GM12864 (cell line): ENCODE measurements around the gene CSF2.
"Not testable (repeated sequence)": the region's sequence is repeated elsewhere in the genome, so short reads cannot be mapped to it uniquely, and the experiment has no call there.

Experiments
- DNase-seq: peaks from one replicate; pipeline ENCODE4 v3.0.0-alpha.2; 2011; ENCODE audit warnings: low read depth
- H3K4me3 ChIP-seq: 2 replicates; pipeline ENCODE4 v1.5.1; 2011; ENCODE audit warnings: mild to moderate bottlenecking, low read depth, low read length, control low read depth
- CTCF ChIP-seq: IDR thresholded peaks from 2 replicates; pipeline ENCODE4 v1.5.1; 2011; ENCODE audit warnings: low read depth, mild to moderate bottlenecking, moderate library complexity, low read length, control low read depth, inconsistent platforms; ENCODE audit errors: missing control alignments

Gene CSF2

GRCh38 chr5:132104556-132104955 lies 31.0 kb downstream of the CSF2 start:
- no peak for TF ChIP-seq CTCF
- no peak overlapping the region for H3K4me3 ChIP-seq
- no peak for DNase-seq

DNA sequence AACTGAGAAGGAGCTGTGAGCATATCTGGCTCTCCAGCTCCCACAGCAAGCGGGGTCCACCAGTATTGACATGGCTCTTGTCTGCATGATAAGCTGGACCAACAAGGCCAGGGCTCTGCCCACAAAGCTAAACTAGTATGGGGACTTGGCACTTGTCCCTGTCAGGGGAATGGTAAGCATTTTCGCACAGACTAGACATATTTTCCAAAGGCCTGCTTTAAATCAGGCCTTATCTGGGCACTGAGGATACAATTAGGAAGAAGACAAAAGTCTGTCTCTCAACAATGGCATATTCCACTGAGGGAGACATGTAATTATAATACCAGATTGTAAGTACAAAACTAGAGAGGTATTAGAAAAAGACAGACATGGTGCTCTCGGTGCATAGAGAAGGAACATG lies 32.1 kb downstream of the CSF2 start:
- no peak for DNase-seq
- H3K4me3 ChIP-seq, result no peak overlapping the region
- no peak for TF ChIP-seq CTCF

DNA sequence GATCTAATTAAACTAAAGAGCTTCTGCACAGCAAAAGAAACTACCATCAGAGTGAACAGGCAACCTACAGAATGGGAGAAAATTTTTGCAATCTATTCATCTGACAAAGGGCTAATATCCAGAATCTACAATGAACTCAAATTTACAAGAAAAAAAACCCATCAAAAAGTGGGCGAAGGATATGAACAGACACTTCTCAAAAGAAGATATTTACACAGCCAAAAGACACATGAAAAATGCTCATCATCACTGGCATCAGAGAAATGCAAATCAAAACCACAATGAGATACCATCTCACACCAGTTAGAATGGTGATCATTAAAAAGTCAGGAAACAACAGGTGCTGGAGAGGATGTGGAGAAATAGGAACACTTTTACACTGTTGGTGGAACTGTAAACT lies 34.9 kb downstream of the CSF2 start:
- not testable (repeated sequence) for H3K4me3 ChIP-seq, DNase-seq

GRCh38 chr5:132108957-132109356 lies 35.4 kb downstream of the CSF2 start:
- DNase-seq, H3K4me3 ChIP-seq: not testable (repeated sequence)

GRCh38 chr5:132109494-132110053 lies 36.0 kb downstream of the CSF2 start:
- TF ChIP-seq CTCF, result no peak
- no peak for DNase-seq
- no peak overlapping the region for H3K4me3 ChIP-seq

DNA sequence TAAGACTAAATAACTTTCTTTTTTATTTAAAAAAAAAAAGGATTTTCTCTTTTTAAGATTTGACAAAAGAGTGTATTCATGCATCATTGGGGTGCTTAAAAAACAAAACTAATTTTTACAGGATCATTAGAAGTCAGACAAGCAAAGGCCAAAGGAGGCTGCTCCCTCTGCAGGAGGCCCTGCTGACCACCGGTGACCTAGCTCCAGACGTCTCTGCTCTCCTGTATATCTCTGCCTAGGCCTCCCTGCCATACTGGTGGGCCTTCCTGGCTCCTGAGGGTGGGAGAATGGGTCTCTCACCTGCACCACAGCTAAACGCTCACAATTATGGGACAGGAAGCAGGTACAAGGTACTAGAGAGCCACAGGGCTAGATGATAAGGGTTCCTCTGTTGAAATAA lies 36.6 kb downstream of the CSF2 start:
- H3K4me3 ChIP-seq, result no peak overlapping the region
- no peak for TF ChIP-seq CTCF
- no peak for DNase-seq

GRCh38 chr5:132110930-132111329 lies 37.3 kb downstream of the CSF2 start:
- TF ChIP-seq CTCF, result no peak
- no peak for DNase-seq
- no peak overlapping the region for H3K4me3 ChIP-seq

GRCh38 chr5:132112111-132112510 lies 38.5 kb downstream of the CSF2 start:
- DNase-seq, result no peak
- H3K4me3 ChIP-seq, result no peak overlapping the region
- TF ChIP-seq CTCF, result no peak
